GM13977 (cell line): Measurements from ENCODE around the gene LLPH.
A peak's percentile ranks its signal among the peaks of the same experiment; 100 is the strongest.

Experiments
- DNase-seq: peaks from one replicate; pipeline ENCODE4 v3.0.0; 2012; ENCODE audit warnings: low spot score
- CTCF ChIP-seq: IDR thresholded peaks from 2 replicates; pipeline ENCODE4 v1.5.1; 2012; ENCODE audit warnings: mild to moderate bottlenecking, control low read depth; ENCODE audit not compliant: insufficient read depth; ENCODE audit errors: extremely low read depth, missing control alignments
- in situ Hi-C: fragments of 300-500 bp; cut with MboI; formaldehyde crosslinking; loops from one replicate; pipeline ENCODE4 v1.12.0; 2022; ENCODE audit warnings: low sequenced_read_pairs, low pct_unique_long_range_greater_than_20kb, mixed read lengths, inconsistent platforms; ENCODE audit not compliant: unreplicated experiment

LLPH gene

GRCh38 chr12:66107451-66107915 lies 23.1 kb downstream of the LLPH start:
- peak; percentile 62 for DNase-seq
- in situ Hi-C loops, result no loop called here
- peak; percentile 67 for TF ChIP-seq CTCF

- DNase-seq, result no peak
- TF ChIP-seq CTCF, result peak; percentile 28
- in situ Hi-C loops, result no loop called here
Observed at GRCh38 chr12:66103016-66103913, 27.3 kb downstream of the LLPH start.

GRCh38 chr12:66092559-66093269 lies 37.8 kb downstream of the LLPH start:
- DNase-seq, result peak; percentile 3
- TF ChIP-seq CTCF, result no peak
- in situ Hi-C loops, result loop anchor here (25.0 kb wide), 2 partner anchors 505 to 1205 kb away; no protein-coding TSS in a partner anchor

GRCh38 chr12:66090157-66090556 lies 40.4 kb downstream of the LLPH start:
- in situ Hi-C loops, result loop anchor here (25.0 kb wide), 2 partner anchors 503 to 1203 kb away; no protein-coding TSS in a partner anchor
- TF ChIP-seq CTCF, result no peak
- DNase-seq, result no peak

GRCh38 chr12:66087365-66087943 lies 43.1 kb downstream of the LLPH start:
- TF ChIP-seq CTCF, result peak; percentile 80
- peak; percentile 56 for DNase-seq
- in situ Hi-C loops, result loop anchor here (25.0 kb wide), 2 partner anchors 500 to 1200 kb away; no protein-coding TSS in a partner anchor

- DNase-seq, result no peak
- TF ChIP-seq CTCF, result no peak
- in situ Hi-C loops, result loop anchor here (25.0 kb wide), 2 partner anchors 499 to 1199 kb away; no protein-coding TSS in a partner anchor
Observed at GRCh38 chr12:66085998-66086397, 44.6 kb downstream of the LLPH start.
